OCI-LY1 (cell line): ENCODE results near the gene CDK10.

Experiments
- H2AFZ ChIP-seq: fragments of 200-600 bp; sonication (generic), shearing (Covaris generic); 2 replicates; pipeline ENCODE4 v1.6.0; 2014; ENCODE audit warnings: antibody characterized with exemption, mild to moderate bottlenecking, low read length
- H3F3A ChIP-seq: fragments of 200-600 bp; sonication (generic), shearing (Covaris generic); 2 replicates; pipeline ENCODE4 v1.6.0; 2014; ENCODE audit warnings: mild to moderate bottlenecking, antibody characterized with exemption, low read length, moderate library complexity; ENCODE audit not compliant: insufficient read depth
- H3K27ac ChIP-seq: fragments of 200-600 bp; sonication (generic); 2 replicates; pipeline ENCODE4 v1.5.1; 2014; ENCODE audit warnings: low read length, mixed run types, mild to moderate bottlenecking, low read depth; ENCODE audit not compliant: poor library complexity, severe bottlenecking
- H3K27me3 ChIP-seq: fragments of 200-600 bp; sonication (generic); 2 replicates; pipeline ENCODE4 v1.6.0; 2014; ENCODE audit warnings: antibody characterized with exemption, mild to moderate bottlenecking, low read length, moderate library complexity; ENCODE audit not compliant: insufficient read depth
- H3K36me3 ChIP-seq: fragments of 200-600 bp; sonication (generic); 2 replicates; pipeline ENCODE4 v1.6.1; 2014; ENCODE audit warnings: mild to moderate bottlenecking, antibody characterized with exemption, low read length, moderate library complexity, mixed read lengths; ENCODE audit not compliant: insufficient read depth
- H3K4me1 ChIP-seq: fragments of 200-600 bp; sonication (generic); 2 replicates; pipeline ENCODE4 v1.5.1; 2014; ENCODE audit warnings: mild to moderate bottlenecking, low read length, moderate library complexity; ENCODE audit not compliant: insufficient read depth, severe bottlenecking
- H3K4me2 ChIP-seq: fragments of 200-600 bp; sonication (generic), shearing (Covaris generic); 2 replicates; pipeline ENCODE4 v1.6.1; 2014; ENCODE audit warnings: low read length
- H3K4me3 ChIP-seq: fragments of 200-600 bp; sonication (generic); 2 replicates; pipeline ENCODE4 v1.5.1; 2014; ENCODE audit warnings: low read length, low read depth, mild to moderate bottlenecking, mixed read lengths; ENCODE audit not compliant: poor library complexity, severe bottlenecking
- H3K79me2 ChIP-seq: fragments of 200-600 bp; shearing (Covaris generic); 2 replicates; pipeline ENCODE4 v1.6.1; 2016; ENCODE audit warnings: mixed run types, low read length, mixed read lengths; ENCODE audit not compliant: insufficient read depth
- H3K9ac ChIP-seq: fragments of 200-600 bp; sonication (generic), shearing (Covaris generic); 2 replicates; pipeline ENCODE4 v1.6.1; 2014; ENCODE audit warnings: mild to moderate bottlenecking, low read length, mixed read lengths
- H3K9me2 ChIP-seq: fragments of 200-600 bp; sonication (generic), shearing (Covaris generic); 2 replicates; pipeline ENCODE4 v1.6.1; 2014; ENCODE audit warnings: low read depth, mild to moderate bottlenecking, low read length, mixed read lengths
- H3K9me3 ChIP-seq: fragments of 200-600 bp; shearing (Covaris generic); 2 replicates; pipeline ENCODE4 v1.6.1; 2014; ENCODE audit warnings: low read length, mixed read lengths
- H4K20me1 ChIP-seq: fragments of 200-600 bp; sonication (generic), shearing (Covaris generic); 2 replicates; pipeline ENCODE4 v1.6.0; 2016; ENCODE audit warnings: mild to moderate bottlenecking, low read length; ENCODE audit not compliant: insufficient read depth
- EZH2 ChIP-seq: fragments of 200-600 bp; sonication (generic), shearing (Covaris generic); IDR thresholded peaks from 2 replicates; pipeline ENCODE4 v1.8.0; 2017; ENCODE audit warnings: borderline replicate concordance, mixed run types, mild to moderate bottlenecking, antibody characterized with exemption, low read length, moderate library complexity, mixed read lengths
- TF ChIP-seq, protein P1 (sequence below): fragments of 200-600 bp; sonication (generic), shearing (Covaris generic); IDR thresholded peaks from 2 replicates; pipeline ENCODE4 v1.5.1; 2017; ENCODE audit warnings: mild to moderate bottlenecking, antibody characterized with exemption, low read length, moderate library complexity, mixed read lengths

CDK10 gene

DNA sequence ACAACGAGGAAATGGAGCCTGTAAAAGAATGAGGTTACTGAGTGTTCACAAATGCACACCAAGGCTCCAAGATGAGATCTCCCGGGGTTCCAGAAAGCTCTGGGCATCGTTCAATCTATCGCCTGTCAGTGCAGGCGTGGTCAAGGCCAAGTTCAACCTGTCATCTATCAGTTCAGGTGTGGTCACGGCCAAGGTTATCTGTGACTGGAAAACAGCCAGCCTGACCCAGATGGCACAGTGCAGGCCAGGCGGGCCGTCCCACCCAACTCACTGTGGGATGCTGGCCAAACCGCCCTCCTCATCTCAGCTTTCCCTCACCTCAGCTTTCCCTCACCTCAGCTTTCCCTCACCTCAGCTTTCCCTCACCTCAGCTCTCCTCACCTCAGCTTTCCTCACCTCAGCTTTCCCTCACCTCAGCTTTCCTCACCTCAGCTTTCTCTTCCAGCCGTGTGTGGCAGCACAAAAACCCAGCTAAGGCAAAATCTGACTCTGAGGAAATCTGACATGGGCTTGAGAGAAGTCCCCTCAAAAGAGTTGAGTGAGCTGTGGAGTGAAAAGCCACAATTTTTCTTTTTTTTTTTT, 31.3 kb upstream of the CDK10 start:
- H3K9me3 ChIP-seq, result no peaks in the 10 kb centered on the region
- no peak overlapping the region for H2AFZ ChIP-seq
- H3K4me2 ChIP-seq, result no peak overlapping the region
- TF ChIP-seq, protein P1, sequence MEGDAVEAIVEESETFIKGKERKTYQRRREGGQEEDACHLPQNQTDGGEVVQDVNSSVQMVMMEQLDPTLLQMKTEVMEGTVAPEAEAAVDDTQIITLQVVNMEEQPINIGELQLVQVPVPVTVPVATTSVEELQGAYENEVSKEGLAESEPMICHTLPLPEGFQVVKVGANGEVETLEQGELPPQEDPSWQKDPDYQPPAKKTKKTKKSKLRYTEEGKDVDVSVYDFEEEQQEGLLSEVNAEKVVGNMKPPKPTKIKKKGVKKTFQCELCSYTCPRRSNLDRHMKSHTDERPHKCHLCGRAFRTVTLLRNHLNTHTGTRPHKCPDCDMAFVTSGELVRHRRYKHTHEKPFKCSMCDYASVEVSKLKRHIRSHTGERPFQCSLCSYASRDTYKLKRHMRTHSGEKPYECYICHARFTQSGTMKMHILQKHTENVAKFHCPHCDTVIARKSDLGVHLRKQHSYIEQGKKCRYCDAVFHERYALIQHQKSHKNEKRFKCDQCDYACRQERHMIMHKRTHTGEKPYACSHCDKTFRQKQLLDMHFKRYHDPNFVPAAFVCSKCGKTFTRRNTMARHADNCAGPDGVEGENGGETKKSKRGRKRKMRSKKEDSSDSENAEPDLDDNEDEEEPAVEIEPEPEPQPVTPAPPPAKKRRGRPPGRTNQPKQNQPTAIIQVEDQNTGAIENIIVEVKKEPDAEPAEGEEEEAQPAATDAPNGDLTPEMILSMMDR, result no peak
- TF ChIP-seq EZH2, result no peak
- peaks cover 21% of the 10 kb centered on the region for H3K79me2 ChIP-seq
- no peak overlapping the region for H3K9ac ChIP-seq
- no peaks in the 10 kb centered on the region for H3K27me3 ChIP-seq
- no peaks in the 10 kb centered on the region for H3K9me2 ChIP-seq
- no peak overlapping the region for H3K4me3 ChIP-seq
- H3F3A ChIP-seq, result no peaks in the 10 kb centered on the region
- H3K36me3 ChIP-seq, result peaks cover 23% of the 10 kb centered on the region
- no peaks in the 10 kb centered on the region for H4K20me1 ChIP-seq
- no peak overlapping the region for H3K27ac ChIP-seq
- peaks cover 23% of the 10 kb centered on the region for H3K4me1 ChIP-seq

DNA sequence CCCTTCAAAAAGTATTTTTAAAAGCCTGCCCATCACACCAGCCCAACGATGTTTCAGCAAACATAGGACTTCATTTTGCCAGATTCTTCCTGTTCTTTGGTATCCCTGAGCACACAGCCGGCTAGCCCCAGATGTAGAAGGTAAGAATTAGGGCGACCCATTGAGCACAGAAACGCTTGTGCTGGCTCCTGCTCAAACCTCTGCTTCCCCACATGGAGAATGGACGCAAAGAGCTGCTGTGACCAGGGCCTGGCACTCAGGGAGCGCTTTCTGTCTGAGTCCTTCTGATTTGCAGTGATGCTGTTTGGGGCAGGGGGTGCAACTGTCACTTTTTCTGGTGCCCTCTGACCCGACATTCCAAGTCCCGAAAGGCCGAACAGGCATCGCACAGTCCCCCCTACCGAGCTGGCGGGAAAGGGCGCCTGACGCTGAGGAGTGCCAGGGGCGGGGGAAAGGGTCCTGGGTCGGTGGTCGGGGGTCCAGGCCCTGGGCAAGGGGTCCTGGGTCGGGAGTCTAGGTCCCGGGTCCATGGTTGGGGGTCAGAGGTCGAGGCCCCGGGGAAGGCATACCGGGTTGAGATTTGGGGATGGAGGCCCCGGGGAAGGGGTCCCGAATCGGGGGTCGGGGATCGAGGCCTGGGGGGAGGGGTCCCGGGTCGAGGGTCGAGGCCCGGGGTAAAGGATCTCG, 29.9 kb upstream of the CDK10 start:
- H3K9me2 ChIP-seq, result no peaks in the 10 kb centered on the region
- no peaks in the 10 kb centered on the region for H3K9me3 ChIP-seq
- H3K4me1 ChIP-seq, result peaks cover 23% of the 10 kb centered on the region
- no peaks in the 10 kb centered on the region for H3K27me3 ChIP-seq
- H3K79me2 ChIP-seq, result peaks cover 21% of the 10 kb centered on the region
- H3K4me3 ChIP-seq, result peak overlapping the region; percentile 98
- no peaks in the 10 kb centered on the region for H3F3A ChIP-seq
- H3K4me2 ChIP-seq, result peak overlapping the region; percentile 97
- H3K9ac ChIP-seq, result peak overlapping the region; percentile 99
- H2AFZ ChIP-seq, result no peak overlapping the region
- no peak overlapping the region for H3K27ac ChIP-seq
- peaks cover 31% of the 10 kb centered on the region for H3K36me3 ChIP-seq
- no peaks in the 10 kb centered on the region for H4K20me1 ChIP-seq
- TF ChIP-seq, protein P1, result no peak
- TF ChIP-seq EZH2, result no peak

DNA sequence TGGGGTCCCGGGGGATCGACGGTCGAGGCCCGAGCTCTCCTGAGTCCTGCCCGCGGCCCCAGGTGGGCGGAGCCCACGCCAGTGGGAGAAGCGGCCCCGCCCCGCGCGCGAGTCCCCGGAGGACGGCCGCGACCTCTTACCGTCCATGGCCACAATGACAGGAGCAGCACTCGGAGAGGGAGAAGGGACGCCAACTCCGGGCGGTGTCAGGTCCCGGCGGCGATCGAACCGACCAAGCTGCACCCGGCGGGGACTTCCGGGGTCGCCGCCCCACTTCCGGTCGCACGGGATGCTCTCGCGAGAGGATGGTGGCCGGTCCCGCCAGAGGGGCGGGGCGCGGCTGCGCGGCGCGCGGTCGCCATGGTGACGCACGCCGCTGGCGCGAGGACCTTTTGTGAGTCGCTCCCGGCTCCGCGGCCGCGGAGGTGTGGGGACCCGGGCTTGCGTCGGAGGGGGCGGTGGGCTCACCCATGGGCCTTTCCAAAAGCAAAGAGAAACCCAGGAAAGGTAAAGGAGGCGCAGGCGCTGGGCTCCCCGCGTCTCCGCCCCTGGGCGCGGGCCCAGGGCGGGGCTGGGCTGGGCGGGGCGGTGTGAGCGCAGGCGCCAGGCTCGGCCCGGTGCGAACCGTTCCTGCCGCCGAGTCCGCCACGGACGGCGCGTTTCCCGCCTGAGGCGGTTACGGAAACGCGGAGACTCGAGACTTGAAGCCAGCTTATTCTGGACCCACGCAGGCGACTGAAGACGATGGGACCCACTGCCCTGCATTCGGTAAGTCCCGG, 28.9 kb upstream of the CDK10 start, which contains the start of the genes CHMP1A and SPATA33:
Gene CHMP1A (minus strand): TSS at position 267 of the 779 bp plus-strand sequence. CDS start 120 bp downstream, at position 147.
Gene SPATA33 (plus strand): TSS at position 395 of the 779 bp plus-strand sequence. CDS start 76 bp downstream, at position 471.
- Histone ChIP-seq H2AFZ (peak within 1 kb of the TSS; percentile 89; the same call in 1 of the 2 replicates), H3K4me1 (peaks cover 23% of the 10 kb centered on the region), H3K27me3 (no peaks in the 10 kb centered on the region), H3K9me2 (no peaks in the 10 kb centered on the region), H3K4me2 (peak within 1 kb of the TSS; percentile 97), H3K9me3 (no peaks in the 10 kb centered on the region), H4K20me1 (no peaks in the 10 kb centered on the region), H3K36me3 (peaks cover 41% of the 10 kb centered on the region), H3K9ac (peak within 1 kb of the TSS; percentile 99), H3K79me2 (peaks cover 21% of the 10 kb centered on the region), H3K4me3 (peak within 1 kb of the TSS; percentile 98), H3F3A (no peaks in the 10 kb centered on the region), H3K27ac (peak within 1 kb of the TSS; percentile 62)
- TF ChIP-seq EZH2, result no peak
- TF ChIP-seq, protein P1, result no peak
